ENCODE data around the gene CPEB1.
"Not testable (repeated sequence)": the region's sequence is repeated elsewhere in the genome, so short reads cannot be mapped to it uniquely, and the experiment has no call there.

CPEB1 gene

DNA sequence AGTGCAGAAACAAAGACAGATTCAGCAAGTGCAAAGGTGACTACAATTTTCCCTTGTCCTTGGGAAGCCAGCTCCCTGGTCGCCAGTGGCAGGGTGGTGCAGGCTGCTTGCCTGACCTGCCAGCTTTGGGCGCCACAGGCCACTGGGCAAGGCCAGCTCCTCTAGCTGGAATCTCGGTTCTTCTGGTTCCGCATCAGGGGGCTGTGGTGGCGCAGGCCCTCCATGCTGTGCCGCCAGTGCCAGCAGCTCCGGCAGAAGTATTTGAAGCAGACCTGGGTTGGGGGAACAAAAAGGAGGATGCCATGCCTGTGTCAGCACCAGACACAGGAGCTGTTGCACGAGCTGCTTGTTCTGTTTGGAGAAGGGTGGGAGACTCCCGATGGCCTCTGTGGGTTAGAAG lies 102.7 kb downstream of the CPEB1 start:
- DNase-seq = no peak

DNA sequence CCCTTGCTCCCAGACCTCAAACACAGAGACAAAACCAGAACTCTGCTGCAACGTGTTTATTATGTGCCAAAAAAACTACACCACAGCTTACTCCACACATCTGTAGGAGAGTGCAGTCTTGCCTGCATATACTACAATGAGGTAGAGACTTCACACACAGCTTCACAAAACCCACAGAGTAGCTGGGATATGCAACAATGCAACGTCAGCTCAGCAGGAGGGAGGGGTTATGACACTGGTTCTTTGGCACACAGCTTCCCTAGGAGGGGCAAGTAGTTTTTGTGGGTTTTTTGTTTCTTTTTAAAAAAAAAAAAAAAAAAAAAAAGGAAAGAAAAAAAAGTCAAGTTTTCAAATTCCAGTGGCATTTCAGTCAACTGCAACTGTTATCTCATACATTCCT lies 104.0 kb downstream of the CPEB1 start:
- DNase-seq = no peak

DNA sequence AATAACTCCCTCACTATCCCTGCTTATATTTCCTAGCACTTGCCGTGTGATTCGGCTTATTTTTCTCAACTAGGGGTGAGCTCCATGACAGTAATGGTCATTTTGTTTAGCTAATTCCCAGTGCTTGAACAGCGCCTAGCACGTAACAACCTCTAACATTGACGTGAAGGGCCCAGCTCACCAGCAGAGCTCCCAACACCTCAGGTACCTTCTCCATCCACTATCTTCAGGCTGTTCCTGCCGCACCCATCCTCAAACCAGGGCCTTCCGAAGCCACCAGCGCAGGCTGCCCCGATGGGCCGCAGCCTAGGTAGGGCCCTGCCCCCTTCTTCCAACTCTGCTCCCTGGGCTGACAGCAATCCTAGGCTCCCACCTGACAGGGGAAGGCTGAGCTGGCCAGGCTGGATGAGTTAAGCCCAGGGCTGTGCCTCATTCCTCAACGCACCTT lies 106.2 kb downstream of the CPEB1 start:
- DNase-seq = no peak

DNA sequence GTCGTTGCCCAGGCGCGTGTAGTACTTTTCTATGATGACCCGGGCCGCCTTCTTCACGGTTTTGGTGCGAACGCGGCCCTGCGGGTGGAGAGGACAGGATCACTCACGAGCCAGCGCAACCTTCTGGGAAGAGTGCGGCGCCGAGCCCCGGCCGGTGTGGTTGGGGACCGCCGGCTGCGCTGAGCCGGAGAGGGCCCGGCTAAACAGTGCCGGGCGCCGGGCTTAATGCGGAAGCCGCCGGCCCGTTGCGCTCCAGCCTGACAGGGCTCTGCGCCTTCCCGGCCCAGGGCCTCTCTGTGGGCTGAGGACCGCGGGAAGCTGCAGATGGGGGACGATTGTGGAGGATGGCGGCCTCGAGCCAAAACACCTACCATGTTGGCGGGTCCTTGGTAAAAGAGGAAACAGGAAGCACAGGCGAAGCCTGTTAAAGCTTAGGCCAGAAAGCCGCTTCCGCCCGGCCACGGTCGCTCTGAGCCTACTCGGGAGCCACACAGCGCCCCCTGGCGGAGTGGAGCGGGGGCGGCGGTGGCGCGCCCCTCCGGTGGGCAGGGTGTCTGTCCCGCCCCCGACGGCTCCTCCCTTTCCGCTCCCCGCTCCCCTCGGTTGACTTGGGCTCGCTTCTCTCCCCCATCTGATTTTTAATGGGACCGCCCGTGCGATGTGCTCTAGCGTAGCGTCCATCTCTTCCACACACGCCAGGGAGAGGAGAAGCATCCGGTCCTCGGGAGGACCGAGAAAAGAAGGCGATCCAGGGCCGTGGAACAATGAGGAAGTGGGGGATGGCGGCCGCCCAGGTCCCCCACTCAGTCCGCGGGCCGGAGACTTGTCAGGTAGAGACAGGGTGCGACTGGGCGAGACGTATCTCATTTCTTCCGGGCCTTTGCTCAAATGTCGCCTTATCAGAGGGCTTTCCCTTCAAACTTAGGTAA lies 106.8 kb downstream of the CPEB1 start, which contains the start of gene RPS17:
TSS of gene RPS17 (minus strand) at position 403 of the 929 bp plus-strand sequence. CDS start at position 374, 29 bp downstream.
- no peak for DNase-seq

DNA sequence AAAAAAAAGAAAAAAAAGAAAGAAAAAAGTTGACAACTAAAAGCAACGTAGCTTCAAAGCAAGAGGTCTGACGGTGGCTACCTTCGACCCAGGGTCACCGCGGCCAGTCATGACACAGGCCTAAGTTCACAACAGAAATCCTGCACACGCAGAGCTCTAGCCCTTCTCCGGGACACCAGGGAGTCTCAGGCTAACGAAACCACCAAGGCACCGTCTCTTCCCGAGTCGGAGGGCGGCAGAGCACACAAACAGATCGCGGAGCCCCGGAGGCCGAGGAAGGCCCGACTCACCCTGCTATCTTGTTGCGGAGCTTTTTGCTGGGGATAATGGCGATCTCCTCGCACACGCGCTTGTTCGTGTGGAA lies 107.5 kb downstream of the CPEB1 start:
- DNase-seq = no peak

DNA sequence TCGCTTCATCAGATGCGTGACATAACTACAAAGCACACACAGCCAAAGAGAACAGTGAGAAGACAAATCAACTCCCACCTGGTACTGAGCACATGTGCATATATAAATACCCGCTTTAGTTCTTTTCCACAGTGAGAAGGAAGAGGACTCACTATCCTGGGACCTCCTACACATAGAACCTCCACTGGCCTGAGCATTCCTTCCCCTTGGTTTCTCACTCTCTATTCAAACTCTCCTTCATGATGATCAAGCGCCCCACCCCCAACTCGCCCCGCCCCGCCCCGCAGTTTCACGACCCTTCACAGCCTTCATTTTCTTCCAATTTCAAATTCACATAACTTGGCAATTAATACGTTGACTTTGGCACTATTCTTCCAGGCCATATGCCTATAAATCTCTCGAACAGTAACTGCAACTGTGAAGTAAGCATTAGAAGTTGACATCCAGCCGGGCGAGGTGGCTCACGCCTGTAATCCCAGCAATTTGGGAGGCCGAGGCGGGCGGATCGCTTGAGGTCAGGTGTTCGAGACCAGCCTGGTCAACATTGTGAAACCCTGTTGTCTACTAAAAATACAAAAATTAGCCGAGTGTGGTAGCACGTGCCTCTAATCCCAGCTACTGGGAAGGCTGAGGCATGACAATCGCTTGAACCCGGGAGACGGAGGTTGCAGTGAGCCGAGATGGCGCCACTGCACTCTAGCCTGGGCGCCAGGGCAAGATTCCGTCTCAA lies 108.0 kb downstream of the CPEB1 start:
- DNase-seq = no peak

DNA sequence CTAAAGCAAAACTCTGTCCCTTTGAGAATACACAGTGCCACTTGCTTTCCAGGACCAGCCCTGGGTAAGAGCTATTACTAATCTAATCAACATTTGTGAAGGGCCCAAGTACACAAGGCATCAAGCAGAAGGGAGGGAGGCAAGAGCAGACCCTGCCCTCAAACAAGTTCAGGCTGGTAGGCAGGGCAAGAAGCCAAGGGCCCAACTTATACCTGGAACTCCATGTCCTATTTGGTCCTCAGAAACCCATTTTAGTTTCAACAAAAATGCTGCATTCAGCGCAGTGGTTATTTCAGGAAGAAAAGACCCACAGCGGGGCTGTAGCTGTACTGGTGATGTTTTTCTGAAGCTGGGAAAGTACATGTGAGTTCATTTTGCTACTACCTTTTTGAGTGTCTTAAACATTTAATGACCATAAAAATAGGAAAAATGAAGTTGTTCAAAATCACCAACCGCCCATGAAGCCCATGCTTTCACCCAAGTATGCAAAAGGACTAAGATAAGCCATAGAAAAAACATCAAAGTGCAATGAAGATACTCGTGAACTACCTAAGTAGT lies 109.7 kb downstream of the CPEB1 start:
- DNase-seq = no peak

DNA sequence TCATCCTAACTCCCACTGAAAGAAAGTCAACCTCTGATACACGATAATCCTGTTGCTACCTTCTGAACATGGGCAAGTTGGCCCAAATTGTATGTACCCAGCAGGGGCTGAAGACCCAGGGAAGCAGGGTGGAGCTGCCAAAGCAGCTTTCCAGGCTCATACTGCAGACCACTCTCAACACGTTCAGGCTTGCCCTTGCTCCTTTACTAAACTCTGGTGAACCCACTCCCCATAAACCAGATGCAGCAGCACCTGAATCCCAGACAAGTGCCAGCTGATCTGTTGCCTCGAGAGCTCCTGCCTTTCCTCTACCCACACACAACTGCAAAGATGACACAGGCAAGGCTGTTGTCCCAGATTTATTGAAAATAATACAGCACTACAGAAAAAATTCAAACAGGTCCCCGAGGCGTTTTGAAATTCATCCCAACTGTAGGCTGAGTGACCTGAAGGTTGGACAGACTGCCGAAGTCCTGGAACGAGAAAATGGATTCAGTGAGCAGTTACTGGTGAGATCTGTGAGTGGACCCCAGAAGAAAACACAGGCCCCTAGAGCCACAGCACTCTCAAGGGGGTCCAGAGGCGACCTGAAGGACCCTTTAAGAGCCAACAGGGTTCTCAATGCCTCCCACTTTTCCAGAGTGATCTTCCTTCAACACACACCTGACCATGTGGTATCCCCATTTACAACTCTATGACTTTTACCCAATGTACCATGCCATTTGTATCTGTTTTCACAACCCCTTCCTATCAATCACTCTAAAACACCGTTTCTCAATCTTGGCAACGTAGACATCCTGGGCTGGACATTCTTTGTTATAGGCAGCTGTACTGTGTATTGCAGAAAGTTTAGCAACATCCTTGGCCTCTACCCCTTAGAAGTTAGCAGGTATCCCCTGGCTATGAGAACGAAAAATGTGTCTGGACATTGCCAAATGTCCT lies 110.5 kb downstream of the CPEB1 start:
- DNase-seq = no peak

DNA sequence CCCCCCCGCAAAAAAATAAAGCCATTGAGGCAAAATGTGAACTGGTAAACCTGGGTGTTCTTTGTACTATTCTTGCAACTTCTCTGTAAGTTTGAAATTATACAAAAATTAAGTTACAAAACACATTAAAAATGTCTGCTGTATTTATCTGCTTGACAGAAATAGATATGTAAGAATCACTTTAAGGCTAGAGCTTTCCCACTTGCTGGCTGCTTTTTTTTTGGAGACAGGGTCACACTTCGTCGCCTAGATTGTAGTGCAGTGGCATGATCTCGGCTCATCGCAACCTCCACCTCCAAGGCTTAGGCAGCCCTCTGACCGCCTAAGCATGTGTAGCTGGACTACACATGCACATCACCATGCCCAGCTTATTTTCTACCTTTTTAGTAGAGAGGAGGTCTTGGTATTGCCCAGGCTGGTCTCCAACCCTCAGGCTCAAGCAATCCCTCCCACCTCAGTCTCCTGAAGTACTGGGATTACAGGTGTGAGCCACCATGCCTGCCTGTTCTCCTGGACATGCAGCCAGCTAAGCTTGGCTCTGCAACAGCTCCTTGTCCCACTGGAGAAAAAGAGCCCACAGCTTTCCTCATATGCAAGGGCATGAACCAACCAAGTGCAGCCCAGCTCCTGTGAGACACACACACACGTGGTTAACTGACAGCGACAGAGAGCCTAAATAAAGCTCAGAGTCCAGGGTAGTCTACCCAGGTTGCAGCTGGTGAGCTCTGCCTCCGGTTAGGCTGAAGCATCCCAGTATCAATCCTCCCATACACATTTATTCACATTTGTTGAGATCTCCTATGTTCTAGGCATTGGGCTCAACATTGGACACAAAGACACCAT lies 111.4 kb downstream of the CPEB1 start:
- DNase-seq = no peak

DNA sequence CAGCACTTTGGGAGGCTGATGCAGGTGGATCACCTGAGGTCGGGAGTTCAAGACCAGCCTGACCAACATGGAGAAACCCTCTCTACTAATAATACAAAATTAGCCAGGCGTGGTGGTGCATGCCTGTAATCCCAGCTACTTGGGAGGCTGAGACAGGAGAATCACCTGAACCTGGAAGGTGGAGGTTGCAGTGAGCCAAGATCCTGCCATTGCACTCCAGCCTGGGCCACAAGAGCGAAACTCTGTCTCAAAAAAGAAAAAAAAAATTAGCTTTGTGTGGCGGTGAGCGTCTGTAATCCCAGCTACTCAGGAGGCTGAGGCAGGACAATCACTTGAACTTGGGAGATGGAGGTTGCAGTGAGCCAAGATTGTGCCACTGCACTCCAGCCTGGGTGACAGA lies 112.0 kb downstream of the CPEB1 start:
- not testable (repeated sequence) for DNase-seq

DNA sequence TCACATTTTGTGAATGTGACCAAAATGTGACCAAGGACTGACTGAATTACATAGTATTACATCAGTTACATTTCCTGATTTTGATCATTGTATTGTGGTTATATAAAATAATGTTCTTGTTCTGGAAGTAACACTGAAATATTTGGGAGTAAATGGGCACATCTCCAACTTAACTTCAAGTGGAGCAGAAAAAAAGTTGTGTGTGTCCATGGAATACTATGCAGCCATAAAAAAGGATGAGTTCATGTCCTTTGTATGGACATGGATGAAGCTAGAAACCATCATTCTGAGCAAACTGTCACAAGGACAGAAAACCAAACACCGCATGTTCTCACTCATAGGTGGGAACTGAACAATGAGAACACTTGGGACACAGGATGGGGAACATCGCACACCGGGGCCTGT lies 112.7 kb downstream of the CPEB1 start:
- DNase-seq = not testable (repeated sequence)

DNA sequence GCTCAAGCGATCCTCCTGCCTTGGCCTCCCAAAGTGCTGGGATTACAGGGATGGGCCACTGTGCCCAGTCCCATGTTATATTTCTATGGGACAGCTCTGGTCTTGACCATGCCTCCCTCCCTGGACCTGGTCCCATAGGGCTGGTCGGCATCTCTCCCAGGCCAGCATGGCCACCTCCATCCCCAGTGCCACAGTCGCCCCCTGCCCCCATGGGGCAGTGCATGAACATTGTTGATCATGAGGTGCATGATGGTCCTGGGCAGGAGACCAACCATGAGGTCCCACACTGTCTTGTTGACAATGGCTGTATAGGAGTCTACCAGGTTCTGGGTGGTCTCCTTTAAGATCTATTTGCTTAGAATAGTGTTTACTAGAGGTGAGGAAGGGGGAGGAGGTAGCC lies 113.4 kb downstream of the CPEB1 start:
- DNase-seq = no peak

DNA sequence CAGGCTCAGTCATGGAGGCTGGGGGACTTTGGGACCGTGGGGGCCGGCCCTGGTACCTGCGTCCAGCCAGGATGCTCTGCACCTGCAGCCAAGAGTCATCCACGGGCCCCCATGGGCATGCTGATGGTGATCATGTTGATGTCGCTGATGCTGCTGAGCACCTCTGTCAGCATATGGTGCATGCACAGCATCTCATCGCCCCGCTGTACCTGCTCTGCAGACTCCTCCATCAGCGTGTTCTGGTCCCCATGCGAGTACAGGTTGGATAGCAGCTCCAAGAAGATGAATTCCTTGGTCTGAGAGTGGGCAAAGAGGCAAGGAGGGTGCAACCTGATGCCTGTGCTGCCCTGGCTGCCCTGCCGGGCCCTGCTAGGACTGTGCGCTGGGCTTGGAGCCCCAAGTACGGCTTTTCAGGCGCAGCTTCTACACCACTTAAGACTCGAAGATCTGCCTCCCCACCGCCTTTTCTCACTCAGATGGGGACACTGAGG lies 114.1 kb downstream of the CPEB1 start:
- no peak for DNase-seq

DNA sequence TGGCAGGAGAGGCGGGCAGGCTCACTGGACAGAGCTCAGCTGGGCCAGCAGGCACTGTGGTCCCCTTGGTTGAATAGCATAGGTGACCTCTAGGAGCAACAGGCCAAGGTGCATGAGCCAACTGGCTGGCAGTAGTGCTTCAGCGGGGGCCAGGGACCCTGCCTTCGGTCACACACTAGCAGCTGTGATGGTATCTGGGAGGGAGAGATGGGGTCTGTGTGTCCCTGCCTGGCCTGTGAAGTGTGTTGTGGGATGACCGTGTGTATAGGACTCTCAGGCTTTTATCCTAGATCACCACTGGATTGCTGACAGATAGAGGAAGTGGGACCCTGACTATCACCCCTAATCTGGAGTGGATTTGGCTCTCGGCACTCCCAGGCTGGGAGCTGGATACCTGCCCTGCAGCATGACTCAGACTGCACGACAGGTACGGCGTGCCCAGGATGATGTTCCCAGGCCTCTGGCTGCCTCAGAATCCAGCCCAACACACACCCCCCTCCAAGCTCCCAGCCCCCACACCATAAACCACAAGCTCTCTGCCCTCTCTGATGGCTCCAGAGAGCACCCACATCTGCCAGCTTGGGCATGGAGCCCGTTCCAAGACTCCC lies 114.7 kb downstream of the CPEB1 start:
- no peak for DNase-seq

DNA sequence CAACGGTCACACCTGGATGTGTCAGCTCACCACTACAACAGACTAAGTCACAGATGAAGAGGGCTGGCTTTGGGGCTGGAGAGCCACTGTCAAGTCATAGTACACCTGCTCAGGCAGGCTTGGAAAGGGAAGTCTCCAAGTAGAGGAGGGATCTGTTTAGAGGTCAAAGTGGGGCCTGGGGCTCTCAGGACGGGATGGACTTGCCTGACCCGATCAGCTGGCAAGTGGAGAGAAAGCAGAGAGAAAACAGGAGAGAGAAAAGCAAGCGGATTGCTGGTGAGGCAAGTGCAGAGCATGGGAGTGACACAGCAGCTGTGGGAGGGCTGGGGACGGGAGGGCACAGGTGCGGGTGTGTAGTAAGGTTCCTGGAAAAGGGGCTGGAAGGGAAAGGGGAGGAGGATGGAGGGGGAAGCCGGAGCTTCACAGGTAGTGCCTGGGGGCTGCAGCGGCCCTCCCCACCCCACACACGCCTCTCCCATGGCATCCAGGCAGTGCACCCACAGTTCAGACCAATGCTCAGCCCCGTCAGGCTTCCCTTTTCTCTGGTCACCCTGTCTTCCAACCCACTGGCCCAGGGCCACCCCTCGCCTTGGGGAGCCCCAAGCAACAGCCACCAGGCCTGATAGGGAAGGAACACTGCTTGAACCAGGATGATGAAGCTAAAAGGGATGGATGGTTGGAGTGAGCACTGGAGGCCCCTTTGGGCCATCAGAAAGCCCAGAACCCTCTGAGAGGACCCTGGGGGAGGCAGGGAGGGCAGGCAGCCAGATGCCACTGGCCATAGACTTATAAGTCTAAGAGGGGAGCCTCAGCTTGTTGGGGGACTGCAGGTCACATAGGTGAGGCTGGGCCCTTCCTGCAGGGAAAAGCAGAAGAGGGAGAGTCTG lies 115.4 kb downstream of the CPEB1 start:
- DNase-seq = no peak

DNA sequence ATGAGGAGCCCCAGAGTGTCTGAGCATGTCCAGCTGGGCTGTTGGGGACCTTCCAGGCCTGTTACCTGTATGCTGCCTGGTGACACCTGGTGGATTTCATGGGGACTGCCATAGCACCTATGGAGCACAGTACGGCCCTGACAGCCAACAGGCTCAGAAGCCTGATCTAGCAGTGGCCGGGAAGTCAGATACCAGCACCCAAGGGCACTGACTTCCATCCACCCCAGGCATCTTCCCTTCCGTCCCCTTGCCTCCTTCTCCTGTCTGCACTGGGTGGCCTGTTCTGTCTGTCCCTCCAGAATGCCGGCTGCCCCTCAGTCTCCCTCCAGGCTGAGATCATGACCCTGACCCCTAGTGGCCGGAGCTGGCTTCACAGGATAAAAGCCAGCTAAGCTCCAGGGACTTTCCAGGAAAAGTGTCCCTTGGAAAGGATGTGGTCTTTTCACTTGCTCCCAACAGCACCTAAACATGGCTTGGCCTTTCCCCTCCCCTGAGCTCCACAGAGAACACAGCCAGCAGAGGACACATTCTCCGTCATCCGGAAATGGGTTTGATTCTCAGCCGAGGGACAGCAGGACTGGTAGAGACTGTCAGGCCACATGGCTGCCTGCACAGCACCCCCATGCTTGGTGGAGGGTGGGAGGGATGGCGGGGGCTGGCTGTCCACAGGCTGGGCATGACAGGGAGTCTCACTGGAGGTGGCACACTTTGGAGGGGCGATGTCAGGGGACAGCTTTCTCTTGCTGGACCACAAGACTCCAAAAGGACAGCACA lies 116.4 kb downstream of the CPEB1 start:
- no peak for DNase-seq

DNA sequence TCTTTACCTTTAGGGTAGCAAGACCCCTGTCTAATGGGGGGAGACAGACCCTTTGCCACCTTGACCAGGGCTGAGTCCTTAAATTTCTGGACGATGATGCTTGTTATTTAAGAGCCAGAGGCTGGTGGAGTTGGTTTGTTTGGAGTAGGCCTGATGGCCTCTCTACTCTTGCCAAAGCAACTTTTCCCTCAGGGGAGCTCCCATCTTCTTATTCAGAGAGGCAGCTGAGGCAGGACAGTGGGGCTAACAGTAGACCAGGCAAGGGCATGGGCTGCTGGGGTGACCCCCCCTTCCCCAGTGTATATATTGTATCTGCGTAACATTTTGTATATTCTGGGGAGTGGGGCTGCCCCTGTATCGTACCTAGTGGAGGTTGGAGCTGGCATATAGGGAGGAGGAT lies 117.2 kb downstream of the CPEB1 start:
- DNase-seq = no peak

DNA sequence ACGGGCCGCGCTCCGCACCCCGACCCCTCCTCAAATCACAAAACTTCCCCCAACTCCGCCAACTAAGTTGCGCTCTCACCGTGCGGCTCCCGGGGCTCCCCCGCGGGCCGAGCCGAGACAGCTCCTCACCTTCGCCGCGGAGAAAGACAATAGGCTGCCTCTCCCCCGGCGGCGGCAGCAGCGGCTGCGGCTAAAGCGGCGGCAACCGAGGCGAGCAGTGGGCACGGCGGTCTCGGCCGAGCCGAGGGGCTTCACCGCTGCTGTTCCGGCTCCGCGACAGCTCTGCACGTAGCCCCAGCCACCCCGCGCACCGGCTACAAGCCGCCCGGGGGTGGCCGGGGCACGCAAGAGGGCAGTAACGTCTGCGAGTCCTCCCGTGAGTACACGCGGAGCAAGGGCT lies 133.6 kb downstream of the CPEB1 start:
- DNase-seq = not testable (repeated sequence)

DNA sequence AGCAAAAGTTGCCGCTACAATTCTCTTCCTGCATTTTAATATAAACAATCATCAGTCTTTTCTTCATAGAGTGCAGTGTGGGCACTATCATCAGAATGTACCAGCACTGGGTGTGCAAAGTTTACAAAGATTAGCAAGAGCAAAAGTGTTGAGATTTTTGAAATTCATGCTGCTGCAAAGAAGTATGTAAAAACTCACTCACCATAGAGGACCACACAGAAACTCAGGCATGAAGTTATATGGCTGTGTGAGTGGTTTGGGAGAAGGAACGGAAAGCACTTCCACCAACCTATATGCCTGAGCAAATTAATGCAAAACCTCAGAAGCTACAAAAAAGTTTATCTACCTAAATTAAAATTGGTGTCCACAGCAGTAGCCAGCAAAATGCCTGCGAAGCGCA lies 139.5 kb downstream of the CPEB1 start:
- not testable (repeated sequence) for DNase-seq

Data from C1 segment of cervical spinal cord (tissue), 14 donors.